ENCODE measurements around the gene SDC1. TPM values are rescaled to one million over a fixed set of nuclear protein-coding genes. Genes with fewer than 3 reads are reported as not detected.

SDC1 gene
- total RNA-seq, 1 experiment from 2014 or later = 22.3 TPM

- no peaks in the 10 kb centered on the region for H3K23me2 ChIP-seq (ENCODE audit: insufficient read length, low read depth, low read length, poor library complexity, severe bottlenecking)
- H3K14ac ChIP-seq (ENCODE audit: insufficient read depth, low read length) = no peak overlapping the region
- Mint-ChIP-seq H3K27me3 (ENCODE audit: low read depth) (no peaks in the 10 kb centered on the region), H3K9me3 (no peaks in the 10 kb centered on the region; a peak in 1 of 5 replicates), H3K4me1 (peaks cover 59 to 61% of the 10 kb centered on the region in 2 experiments), H3K4me3 (no peak overlapping the region), H3K27ac (no peak overlapping the region), H3K36me3 (ENCODE audit: insufficient read depth in 1 of 3, low read depth in 3 of 3) (no peaks in the 10 kb centered on the region)
- H4K20me1 ChIP-seq (ENCODE audit: control insufficient read depth, insufficient read depth, insufficient read length) = no peaks in the 10 kb centered on the region
- H2BK15ac ChIP-seq (ENCODE audit: low read depth, low read length) = no peak overlapping the region
- H3K4me1 ChIP-seq (ENCODE audit: insufficient read depth, low read length) = no peaks in the 10 kb centered on the region
- H3T11ph ChIP-seq (ENCODE audit: low read length) = no peak overlapping the region
- no peak overlapping the region for H2BK120ac ChIP-seq (ENCODE audit: low read depth, low read length, poor library complexity, severe bottlenecking)
- H3K79me2 ChIP-seq (ENCODE audit: insufficient read depth, low read length) = no peaks in the 10 kb centered on the region
- no peak overlapping the region for H3K23ac ChIP-seq (ENCODE audit: insufficient read length, low read depth, low read length)
- no peak for DNase-seq
- no peak overlapping the region for H4K8ac ChIP-seq (replicated peaks; ENCODE audit: insufficient read length, low read depth, low read length)
- H3K9me3 ChIP-seq (ENCODE audit: control insufficient read depth, low read depth, low read length) = no peaks in the 10 kb centered on the region
- H3K27me3 ChIP-seq (ENCODE audit: insufficient read depth, low read length) = no peaks in the 10 kb centered on the region
- WGBS (ENCODE audit: extremely low coverage, insufficient read length, low lambda C conversion rate) = no CpG with 5 or more reads among the region's 9 CpGs
- H4K91ac ChIP-seq (ENCODE audit: insufficient read length, low read depth, low read length) = no peak overlapping the region
- no peak for TF ChIP-seq CTCF (conservative IDR thresholded peaks at IDR 0.05)
- H2AFZ ChIP-seq (ENCODE audit: low read length) = no peak overlapping the region
- no peak overlapping the region for H3K18ac ChIP-seq (ENCODE audit: insufficient read length, low read depth, low read length)
- H3K9ac ChIP-seq (ENCODE audit: extremely low read depth, insufficient read length, low read length) = no peak overlapping the region
- H2AK5ac ChIP-seq (ENCODE audit: insufficient read length, low read length) = no peak overlapping the region
- H3K79me1 ChIP-seq (ENCODE audit: insufficient read depth, low read depth, low read length, poor library complexity, severe bottlenecking) = no peaks in the 10 kb centered on the region
- H3K56ac ChIP-seq (ENCODE audit: insufficient read length, low read depth, low read length) = no peak overlapping the region
- H3K4me2 ChIP-seq (ENCODE audit: insufficient read depth, insufficient read length, low read length) = no peak overlapping the region
- H2BK12ac ChIP-seq (ENCODE audit: insufficient read length, low read depth, low read length) = no peak overlapping the region
- H3K4ac ChIP-seq (ENCODE audit: low read depth, low read length) = no peak overlapping the region
- no peak overlapping the region for H3K27ac ChIP-seq (ENCODE audit: insufficient read length, low read depth, low read length)
- no peak overlapping the region for H2BK5ac ChIP-seq (ENCODE audit: insufficient read length, low read length)
- H2BK20ac ChIP-seq (ENCODE audit: low read depth, low read length, poor library complexity, severe bottlenecking) = no peak overlapping the region
- H4K5ac ChIP-seq (ENCODE audit: insufficient read length, low read depth, low read length) = no peak overlapping the region
Observed at GRCh38 chr2:20190170-20190569, 34.8 kb downstream of the SDC1 start.
